Measurements from ENCODE around the gene MTCL1.

- TF ChIP-seq CTCF (conservative IDR thresholded peaks at IDR 0.05) (no peak), ZFX (IDR thresholded peaks at IDR 0.05) (no peak)
Measured at GRCh38 chr18:8865934-8866333, 160.6 kb downstream of the MTCL1 start.
